Mesenchymal stem cell (in vitro differentiated cells and primary cell): ENCODE measurements around the gene ST7.
A peak's percentile ranks its signal among the peaks of the same experiment; 100 is the strongest.

Source experiments
- DNase-seq: peaks from one replicate; pipeline ENCODE4 v3.0.0-alpha.2; 2013
- H2AFZ ChIP-seq: one replicate; pipeline ENCODE4 v1.6.1; 2013; ENCODE audit warnings: low read depth, mild to moderate bottlenecking, control low read depth, inconsistent platforms, low read length, moderate library complexity
- H2AK5ac ChIP-seq: 2 replicates; pipeline ENCODE4 v1.6.1; 2013; ENCODE audit warnings: low read length, moderate library complexity, mild to moderate bottlenecking, inconsistent platforms; ENCODE audit not compliant: severe bottlenecking
- H2BK120ac ChIP-seq: one replicate; pipeline ENCODE4 v1.6.1; 2013; ENCODE audit warnings: low read depth, mild to moderate bottlenecking, inconsistent platforms, low read length, moderate library complexity
- H2BK12ac ChIP-seq, 2 experiments: one replicate each; pipeline ENCODE4 v1.6.1; 2013; ENCODE audit warnings: inconsistent platforms in 2 of 2, low read length in 2 of 2, mild to moderate bottlenecking in 2 of 2, moderate library complexity in 2 of 2, control low read depth in 1 of 2
- H2BK15ac ChIP-seq: one replicate; pipeline ENCODE4 v1.6.1; 2013; ENCODE audit warnings: mild to moderate bottlenecking, low read depth, inconsistent platforms; ENCODE audit not compliant: poor library complexity, severe bottlenecking
- H2BK5ac ChIP-seq: 2 replicates; pipeline ENCODE4 v1.6.1; 2013; ENCODE audit warnings: low read depth, mild to moderate bottlenecking, low read length, control low read depth, inconsistent platforms; ENCODE audit not compliant: poor library complexity, severe bottlenecking
- H3K14ac ChIP-seq, 2 experiments: one replicate each; pipeline ENCODE4 v1.6.1; 2013; ENCODE audit warnings: inconsistent platforms in 2 of 2, low read length in 2 of 2, control low read depth in 1 of 2, mild to moderate bottlenecking in 1 of 2, moderate library complexity in 1 of 2
- H3K18ac ChIP-seq, 2 experiments: one replicate each; pipeline ENCODE4 v1.6.1; 2013; ENCODE audit warnings: inconsistent platforms in 2 of 2, low read length in 2 of 2, control low read depth in 1 of 2, low read depth in 1 of 2, mild to moderate bottlenecking in 1 of 2
- H3K23ac ChIP-seq, 2 experiments: one replicate each; pipeline ENCODE4 v1.6.1; 2013; ENCODE audit warnings: inconsistent platforms in 2 of 2, low read length in 2 of 2, mild to moderate bottlenecking in 2 of 2, moderate library complexity in 2 of 2, control low read depth in 1 of 2
- H3K27ac ChIP-seq: 2 replicates; pipeline ENCODE4 v1.5.1; 2013; ENCODE audit warnings: mild to moderate bottlenecking, moderate library complexity, low read length, control low read depth, inconsistent platforms; ENCODE audit not compliant: poor library complexity, severe bottlenecking
- H3K27me3 ChIP-seq, 2 experiments: 2 replicates each; pipeline versions ENCODE4 v1.6.1 to v1.7.0; 2013; ENCODE audit warnings: low read length in 2 of 2, mild to moderate bottlenecking in 2 of 2, moderate library complexity in 2 of 2, control low read depth in 1 of 2, inconsistent platforms in 1 of 2; ENCODE audit not compliant: control insufficient read depth in 1 of 2, insufficient read depth in 1 of 2
- H3K36me3 ChIP-seq, 2 experiments: 2 replicates each; pipeline versions ENCODE4 v1.6.1 to v1.7.0; 2013; ENCODE audit warnings: low read length in 2 of 2, control low read depth in 1 of 2, inconsistent platforms in 1 of 2, low read depth in 1 of 2, mild to moderate bottlenecking in 1 of 2; ENCODE audit not compliant: insufficient read depth in 2 of 2, control insufficient read depth in 1 of 2
- H3K4ac ChIP-seq, 2 experiments: one replicate each; pipeline ENCODE4 v1.6.1; 2013; ENCODE audit warnings: inconsistent platforms in 2 of 2, low read length in 2 of 2, mild to moderate bottlenecking in 2 of 2, moderate library complexity in 2 of 2, control low read depth in 1 of 2, low read depth in 1 of 2
- H3K4me1 ChIP-seq: 2 replicates; pipeline ENCODE4 v1.6.1; 2013; ENCODE audit warnings: low read depth, low read length, control low read depth; ENCODE audit not compliant: control insufficient read depth, insufficient read depth
- H3K4me2 ChIP-seq: 2 replicates; pipeline ENCODE4 v1.6.1; 2013; ENCODE audit warnings: low read length, mild to moderate bottlenecking, inconsistent platforms; ENCODE audit not compliant: poor library complexity, severe bottlenecking
- H3K4me3 ChIP-seq, 2 experiments: 2 replicates each; pipeline versions ENCODE4 v1.5.1 to v1.7.0; 2013; ENCODE audit warnings: low read length in 2 of 2, mild to moderate bottlenecking in 2 of 2, control low read depth in 1 of 2, low read depth in 1 of 2; ENCODE audit not compliant: insufficient read depth in 1 of 2
- H3K79me1 ChIP-seq: replicated peaks from 2 replicates; pipeline ENCODE4 v1.6.1; 2013; ENCODE audit warnings: mild to moderate bottlenecking, control low read depth, low read length, inconsistent platforms; ENCODE audit not compliant: poor library complexity, severe bottlenecking
- H3K9ac ChIP-seq: 2 replicates; pipeline ENCODE4 v1.7.0; 2013; ENCODE audit warnings: mild to moderate bottlenecking, low read length, moderate library complexity
- H3K9me3 ChIP-seq: 2 replicates; pipeline ENCODE4 v1.7.0; 2013; ENCODE audit warnings: mild to moderate bottlenecking, low read length; ENCODE audit not compliant: control insufficient read depth
- H4K8ac ChIP-seq: one replicate; pipeline ENCODE4 v1.6.1; 2013; ENCODE audit warnings: inconsistent platforms, mild to moderate bottlenecking, low read length, moderate library complexity
- H4K91ac ChIP-seq: one replicate; pipeline ENCODE4 v1.6.1; 2013; ENCODE audit warnings: mild to moderate bottlenecking, low read length, inconsistent platforms
- WGBS: methylation state at CpG from one replicate; pipeline ENCODE4 v1.1.7; 2013; ENCODE audit warnings: mixed read lengths; 5-methylcytosine and 5-hydroxymethylcytosine counted together

The ST7 gene

GRCh38 chr7:117129521-117129955 lies 176.2 kb downstream of the ST7 start:
- Histone ChIP-seq H3K4me3 (peak overlapping the region in 1 of 2 experiments; percentile 55), H2AK5ac (no peak overlapping the region), H3K79me1 (peaks cover 5% of the 10 kb centered on the region), H3K4me1 (no peaks in the 10 kb centered on the region), H3K27ac (no peak overlapping the region), H3K4ac (no peak overlapping the region), H2BK12ac (no peak overlapping the region), H3K23ac (no peak overlapping the region), H3K27me3 (no peaks in the 10 kb centered on the region), H3K9me3 (no peaks in the 10 kb centered on the region), H2BK120ac (no peak overlapping the region), H3K14ac (no peak overlapping the region), H4K91ac (no peak overlapping the region), H2BK5ac (no peak overlapping the region), H2AFZ (no peak overlapping the region), H2BK15ac (no peak overlapping the region), H4K8ac (no peak overlapping the region), H3K36me3 (no peaks in the 10 kb centered on the region), H3K4me2 (no peak overlapping the region), H3K18ac (no peak overlapping the region), H3K9ac (peak overlapping the region; percentile 74)
- 84% methylated on average over 5 of the region's 5 CpGs for WGBS
- no peak for DNase-seq

- H2AK5ac ChIP-seq, result no peak overlapping the region
Observed at GRCh38 chr7:117130262-117130661, 177.0 kb downstream of the ST7 start.

GRCh38 chr7:117132321-117133120 lies 179.2 kb downstream of the ST7 start:
- Histone ChIP-seq H3K27me3 (no peaks in the 10 kb centered on the region), H4K91ac (no peak overlapping the region)
- 43% methylated on average over 4 of the region's 6 CpGs for WGBS

More at GRCh38 chr7:117130262-117130661, 177.0 kb downstream of the ST7 start:
- no peak overlapping the region for H2AFZ ChIP-seq
- H3K27me3 ChIP-seq, result no peaks in the 10 kb centered on the region
- H3K23ac ChIP-seq, result no peak overlapping the region
- H4K8ac ChIP-seq, result no peak overlapping the region
- no peak for DNase-seq
- H3K4me2 ChIP-seq, result no peak overlapping the region
- 77% methylated on average over 2 of the region's 5 CpGs for WGBS
- no peak overlapping the region for H3K27ac ChIP-seq
- H4K91ac ChIP-seq, result no peak overlapping the region
- H3K9me3 ChIP-seq, result no peaks in the 10 kb centered on the region
- no peak overlapping the region for H2BK12ac ChIP-seq
- peaks cover 2% of the 10 kb centered on the region for H3K4me1 ChIP-seq
- no peak overlapping the region for H3K18ac ChIP-seq
- peak overlapping the region; percentile 66 for H2BK5ac ChIP-seq
- peaks cover 5% of the 10 kb centered on the region for H3K79me1 ChIP-seq
- H2BK120ac ChIP-seq, result no peak overlapping the region
- no peak overlapping the region for H3K4ac ChIP-seq
- peak overlapping the region; percentile 74 for H3K9ac ChIP-seq
- H2BK15ac ChIP-seq, result no peak overlapping the region
- H3K14ac ChIP-seq, result no peak overlapping the region
- no peak overlapping the region for H3K4me3 ChIP-seq
- no peaks in the 10 kb centered on the region for H3K36me3 ChIP-seq

GRCh38 chr7:117133125-117133524 lies 179.8 kb downstream of the ST7 start:
- no peak overlapping the region for H2BK5ac ChIP-seq
- no peak overlapping the region for H3K4me3 ChIP-seq
- H3K4me2 ChIP-seq, result no peak overlapping the region
- no peak overlapping the region for H3K23ac ChIP-seq
- H3K9ac ChIP-seq, result peak overlapping the region; percentile 89
- H3K27ac ChIP-seq, result peak overlapping the region; percentile 93
- H3K79me1 ChIP-seq, result peaks cover 5% of the 10 kb centered on the region
- H3K36me3 ChIP-seq, result peaks cover 0 to 13% of the 10 kb centered on the region in 2 experiments
- peaks cover 5% of the 10 kb centered on the region for H3K4me1 ChIP-seq
- 100% methylated on average over 1 of the region's 1 CpG for WGBS
- H3K4ac ChIP-seq, result no peak overlapping the region
- H3K18ac ChIP-seq, result no peak overlapping the region
- no peaks in the 10 kb centered on the region for H3K27me3 ChIP-seq
- H2BK15ac ChIP-seq, result no peak overlapping the region
- H2AK5ac ChIP-seq, result peak overlapping the region; percentile 80
- H3K9me3 ChIP-seq, result no peaks in the 10 kb centered on the region
- DNase-seq, result no peak
- H4K91ac ChIP-seq, result no peak overlapping the region
- no peak overlapping the region for H3K14ac ChIP-seq
- no peak overlapping the region for H4K8ac ChIP-seq
- no peak overlapping the region for H2BK120ac ChIP-seq
- H2BK12ac ChIP-seq, result no peak overlapping the region
- no peak overlapping the region for H2AFZ ChIP-seq

More at GRCh38 chr7:117132321-117133120, 179.2 kb downstream of the ST7 start:
- Histone ChIP-seq H3K9me3 (no peaks in the 10 kb centered on the region), H2BK5ac (no peak overlapping the region), H2BK12ac (no peak overlapping the region), H3K36me3 (peaks cover 0 to 9% of the 10 kb centered on the region in 2 experiments), H3K4me1 (peaks cover 5% of the 10 kb centered on the region), H3K23ac (no peak overlapping the region), H2BK120ac (no peak overlapping the region), H3K9ac (peak overlapping the region; percentile 89), H2BK15ac (no peak overlapping the region), H3K4me2 (no peak overlapping the region), H3K27ac (peak overlapping the region; percentile 93), H3K4me3 (no peak overlapping the region), H2AK5ac (no peak overlapping the region), H4K8ac (no peak overlapping the region), H3K18ac (no peak overlapping the region), H2AFZ (no peak overlapping the region), H3K79me1 (peaks cover 5% of the 10 kb centered on the region), H3K14ac (no peak overlapping the region), H3K4ac (no peak overlapping the region)
- DNase-seq, result peak; percentile 81
